ENCODE results near the gene EYS.

GRCh38 chr6:64123761-64124633 lies 1583.0 kb downstream of the EYS start:
- TF ChIP-seq MYBL2 (IDR thresholded peaks at IDR 0.05; ENCODE audit: low read depth) (no peak), MYBL2 (CRISPR knock-in tag; IDR thresholded peaks at IDR 0.05; ENCODE audit: borderline replicate concordance) (no peak), SRSF9 (IDR thresholded peaks at IDR 0.05; ENCODE audit: borderline replicate concordance, low read depth, low read length) (no peak)
- TF ChIP-seq, protein P1, sequence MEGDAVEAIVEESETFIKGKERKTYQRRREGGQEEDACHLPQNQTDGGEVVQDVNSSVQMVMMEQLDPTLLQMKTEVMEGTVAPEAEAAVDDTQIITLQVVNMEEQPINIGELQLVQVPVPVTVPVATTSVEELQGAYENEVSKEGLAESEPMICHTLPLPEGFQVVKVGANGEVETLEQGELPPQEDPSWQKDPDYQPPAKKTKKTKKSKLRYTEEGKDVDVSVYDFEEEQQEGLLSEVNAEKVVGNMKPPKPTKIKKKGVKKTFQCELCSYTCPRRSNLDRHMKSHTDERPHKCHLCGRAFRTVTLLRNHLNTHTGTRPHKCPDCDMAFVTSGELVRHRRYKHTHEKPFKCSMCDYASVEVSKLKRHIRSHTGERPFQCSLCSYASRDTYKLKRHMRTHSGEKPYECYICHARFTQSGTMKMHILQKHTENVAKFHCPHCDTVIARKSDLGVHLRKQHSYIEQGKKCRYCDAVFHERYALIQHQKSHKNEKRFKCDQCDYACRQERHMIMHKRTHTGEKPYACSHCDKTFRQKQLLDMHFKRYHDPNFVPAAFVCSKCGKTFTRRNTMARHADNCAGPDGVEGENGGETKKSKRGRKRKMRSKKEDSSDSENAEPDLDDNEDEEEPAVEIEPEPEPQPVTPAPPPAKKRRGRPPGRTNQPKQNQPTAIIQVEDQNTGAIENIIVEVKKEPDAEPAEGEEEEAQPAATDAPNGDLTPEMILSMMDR (IDR thresholded peaks at IDR 0.05 in 2 of 3, conservative IDR thresholded peaks at IDR 0.05 in 1 of 3; ENCODE audit: insufficient read depth in 2 of 3, low read depth in 1 of 3, low read length in 3 of 3) = no peak
